Epidermal melanocyte (primary cell): ENCODE data around the gene VPS35.

Source experiments
- DNase-seq: peaks from one replicate; pipeline ENCODE4 v3.0.0; 2011; ENCODE audit warnings: low spot score; ENCODE audit not compliant: insufficient read length

VPS35 gene

DNA sequence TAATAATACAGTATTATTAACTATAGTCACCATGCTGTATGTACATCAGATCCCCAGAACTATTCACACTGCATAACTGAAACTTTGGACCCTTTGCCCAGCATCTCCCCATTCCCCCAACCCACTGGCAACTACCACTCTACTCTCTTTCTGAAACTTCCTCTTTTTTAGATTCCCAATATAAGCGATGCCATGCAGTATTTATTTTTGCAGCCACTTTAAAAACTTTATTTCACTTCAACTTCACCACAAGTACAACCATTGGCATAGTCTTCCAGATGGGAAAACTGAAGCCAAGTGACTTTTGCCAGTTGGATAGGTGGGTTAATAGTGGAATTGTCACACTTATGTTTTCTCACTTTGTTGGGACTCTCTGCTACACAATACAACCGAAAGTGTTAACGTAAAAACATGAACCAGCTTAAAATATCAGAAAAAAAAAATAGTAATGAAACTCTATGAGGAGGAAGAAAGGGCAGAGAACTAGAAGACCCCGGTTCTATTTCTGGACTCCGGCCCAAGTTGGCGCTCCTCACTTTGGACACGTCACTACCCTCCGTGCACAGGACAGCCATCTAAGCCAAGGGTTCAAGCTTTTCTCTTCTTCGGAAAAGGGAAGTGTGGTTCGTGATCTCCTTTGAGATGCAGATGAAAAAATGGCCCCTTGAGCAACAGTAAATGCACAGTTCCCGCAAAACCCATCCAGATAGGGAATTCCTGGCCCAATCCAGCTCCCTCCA is 68.5 kb downstream of the VPS35 start:
- DNase-seq: no peak

DNA sequence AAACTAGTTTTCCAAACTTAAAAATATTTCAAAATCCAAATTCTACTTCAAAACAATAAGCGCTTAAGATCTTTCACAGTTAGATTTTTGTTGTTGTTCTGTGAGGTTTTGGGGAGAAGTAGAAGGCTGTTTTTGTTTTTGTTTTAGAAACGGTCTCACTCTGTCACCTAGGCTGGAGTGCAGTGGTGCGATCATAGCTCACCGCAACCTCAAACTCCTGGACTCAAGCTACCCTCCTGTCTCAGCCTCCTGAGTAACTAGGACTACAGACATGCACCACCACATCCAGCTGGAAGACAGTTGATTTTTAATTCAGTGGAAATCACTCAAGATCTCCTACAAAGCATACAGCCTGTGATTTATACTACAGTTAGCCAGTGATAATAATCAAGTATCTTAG is 70.5 kb downstream of the VPS35 start:
- no peak for DNase-seq

DNA sequence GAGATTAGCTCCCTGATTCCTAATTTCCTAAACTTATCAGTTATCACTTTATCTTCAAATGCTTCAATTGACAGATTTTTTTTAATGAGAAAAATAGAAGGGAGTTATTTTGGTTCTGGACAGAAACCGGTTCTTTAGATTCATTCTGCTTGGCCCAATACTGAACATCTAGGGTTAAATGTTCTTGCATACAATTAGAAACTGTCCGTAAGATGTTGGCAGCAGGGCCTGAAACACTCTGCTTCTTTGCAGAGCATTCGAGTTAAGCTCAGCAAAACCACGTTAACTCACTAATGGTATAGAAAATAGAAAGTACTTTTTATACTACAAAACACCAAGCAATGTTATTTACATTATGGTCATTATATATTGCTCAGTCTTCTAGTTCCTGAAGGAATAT is 75.0 kb downstream of the VPS35 start:
- DNase-seq: no peak

DNA sequence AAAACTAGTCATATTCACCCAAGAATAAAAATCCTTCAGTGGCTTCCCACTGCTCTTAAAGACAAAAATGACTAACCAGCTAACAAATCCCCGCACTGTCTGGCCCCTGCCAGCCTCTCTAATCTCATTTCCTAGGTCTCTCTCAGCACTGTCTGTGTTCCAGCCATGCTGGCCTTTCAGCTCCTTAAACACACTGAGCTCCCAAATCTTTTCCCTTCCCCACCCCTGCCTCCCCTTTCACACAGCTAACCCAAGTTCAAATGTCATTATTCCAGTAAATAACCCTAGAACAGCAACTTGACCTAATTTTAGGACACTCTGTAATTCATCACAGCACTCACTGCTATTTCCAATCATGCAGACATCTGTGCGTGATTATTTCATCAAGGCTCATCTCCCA is 75.6 kb downstream of the VPS35 start:
- no peak for DNase-seq

DNA sequence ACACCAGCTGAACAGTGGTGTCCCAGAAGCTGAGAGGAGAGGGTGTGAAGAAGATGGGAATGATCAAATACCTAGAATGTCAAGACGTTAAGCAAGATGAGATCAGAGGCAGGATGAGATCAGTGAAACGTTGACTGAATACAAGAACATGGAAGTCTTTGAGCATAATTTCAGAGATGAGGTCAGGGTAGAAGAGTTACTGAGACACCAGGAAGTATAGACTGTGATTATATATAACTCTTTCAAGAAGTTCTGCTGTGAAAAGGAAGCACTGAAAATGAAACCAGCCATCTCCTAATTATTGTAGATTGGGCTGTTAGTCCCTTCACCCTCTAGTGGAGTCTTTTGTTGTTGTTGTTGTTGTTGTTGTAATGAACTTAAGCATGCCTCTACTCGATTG is 76.9 kb downstream of the VPS35 start:
- DNase-seq: no peak

DNA sequence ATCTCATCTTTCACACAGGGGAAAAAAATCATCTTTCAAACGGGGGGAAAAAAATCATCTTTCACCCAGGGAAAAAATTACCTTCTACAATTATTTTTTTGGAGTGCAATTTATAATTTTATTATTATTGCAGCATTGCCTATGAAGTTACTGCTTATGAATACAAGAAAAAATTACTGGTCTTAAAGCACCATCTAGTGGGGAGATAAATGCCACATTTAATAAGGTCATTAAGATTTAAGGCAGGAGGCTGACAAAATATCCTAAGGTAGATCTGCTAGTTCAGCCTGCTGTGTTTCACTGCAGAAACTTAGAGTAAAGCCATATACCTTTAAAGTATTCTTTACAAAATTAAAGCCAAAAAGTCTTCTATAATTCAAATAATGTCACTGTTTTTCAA is 81.4 kb downstream of the VPS35 start:
- peak; percentile 30 for DNase-seq

DNA sequence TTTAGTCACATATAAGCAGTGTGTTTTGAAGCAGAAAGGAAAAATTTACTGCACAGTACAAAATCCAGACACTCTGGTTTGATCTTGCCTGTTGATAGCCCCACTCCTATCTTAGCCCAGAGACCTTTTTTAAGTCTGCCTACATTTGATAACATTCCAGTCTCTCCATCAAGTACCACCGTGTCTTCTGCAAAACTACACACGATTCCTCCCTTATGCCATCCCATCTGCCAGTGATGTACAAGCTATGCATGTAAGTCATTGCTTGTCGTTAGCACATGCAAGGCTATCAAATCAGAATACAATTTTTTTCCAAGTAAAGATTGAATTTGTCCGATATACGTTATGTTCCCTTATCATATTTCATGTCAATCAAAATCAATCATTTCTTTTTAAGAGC is 82.7 kb downstream of the VPS35 start:
- no peak for DNase-seq
